Measurements from ENCODE around the gene VTCN1. TPM values are rescaled to one million over a fixed set of nuclear protein-coding genes. Genes with fewer than 3 reads are reported as not detected.

VTCN1 gene
- total and polyA plus RNA-seq, 2 of the 8 experiments (the other 6 are each of a cell fraction or from before 2014, with no cell fraction given) = 0.32 TPM; not detected in 1

DNA sequence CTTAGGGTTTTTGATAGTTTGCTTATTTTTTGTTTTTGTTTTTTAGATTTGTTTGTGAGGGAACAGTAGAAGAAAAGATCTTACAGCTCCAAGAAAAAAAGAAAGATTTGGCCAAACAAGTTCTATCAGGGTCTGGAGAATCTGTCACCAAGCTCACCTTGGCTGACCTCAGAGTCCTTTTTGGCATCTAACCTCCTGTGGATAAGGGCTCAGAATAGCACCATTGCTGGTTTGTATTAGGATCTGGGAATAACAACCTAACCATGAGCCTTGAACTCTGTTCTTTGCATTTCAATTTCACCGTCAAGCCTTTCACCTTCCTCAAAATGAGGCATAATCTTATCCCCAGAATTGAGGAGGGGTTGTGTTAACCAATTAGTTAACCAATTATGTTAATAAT is 109.4 kb downstream of the VTCN1 start (continued):
- TF ChIP-seq POU5F1 (IDR thresholded peaks at IDR 0.05; ENCODE audit: low read depth, low read length) (no peak), JUND (IDR thresholded peaks at IDR 0.05; ENCODE audit: low read length) (no peak), SIX5 (IDR thresholded peaks at IDR 0.05; ENCODE audit: low read depth, low read length) (no peak)
- TF ChIP-seq, protein P1, sequence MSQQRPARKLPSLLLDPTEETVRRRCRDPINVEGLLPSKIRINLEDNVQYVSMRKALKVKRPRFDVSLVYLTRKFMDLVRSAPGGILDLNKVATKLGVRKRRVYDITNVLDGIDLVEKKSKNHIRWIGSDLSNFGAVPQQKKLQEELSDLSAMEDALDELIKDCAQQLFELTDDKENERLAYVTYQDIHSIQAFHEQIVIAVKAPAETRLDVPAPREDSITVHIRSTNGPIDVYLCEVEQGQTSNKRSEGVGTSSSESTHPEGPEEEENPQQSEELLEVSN (IDR thresholded peaks at IDR 0.05) = no peak
- TF ChIP-seq, protein P2, sequence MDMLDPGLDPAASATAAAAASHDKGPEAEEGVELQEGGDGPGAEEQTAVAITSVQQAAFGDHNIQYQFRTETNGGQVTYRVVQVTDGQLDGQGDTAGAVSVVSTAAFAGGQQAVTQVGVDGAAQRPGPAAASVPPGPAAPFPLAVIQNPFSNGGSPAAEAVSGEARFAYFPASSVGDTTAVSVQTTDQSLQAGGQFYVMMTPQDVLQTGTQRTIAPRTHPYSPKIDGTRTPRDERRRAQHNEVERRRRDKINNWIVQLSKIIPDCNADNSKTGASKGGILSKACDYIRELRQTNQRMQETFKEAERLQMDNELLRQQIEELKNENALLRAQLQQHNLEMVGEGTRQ (IDR thresholded peaks at IDR 0.05; ENCODE audit: low read length) = no peak

All from H1 (cell line).